Non-pigmented ciliary epithelial cell (primary cell): Measurements from ENCODE around the gene LACC1.
A peak's percentile ranks its signal among the peaks of the same experiment; 100 is the strongest.

Experiments
- DNase-seq: peaks from one replicate; pipeline ENCODE4 v3.0.0-alpha.2; 2010; ENCODE audit warnings: low read depth

Gene LACC1

DNA sequence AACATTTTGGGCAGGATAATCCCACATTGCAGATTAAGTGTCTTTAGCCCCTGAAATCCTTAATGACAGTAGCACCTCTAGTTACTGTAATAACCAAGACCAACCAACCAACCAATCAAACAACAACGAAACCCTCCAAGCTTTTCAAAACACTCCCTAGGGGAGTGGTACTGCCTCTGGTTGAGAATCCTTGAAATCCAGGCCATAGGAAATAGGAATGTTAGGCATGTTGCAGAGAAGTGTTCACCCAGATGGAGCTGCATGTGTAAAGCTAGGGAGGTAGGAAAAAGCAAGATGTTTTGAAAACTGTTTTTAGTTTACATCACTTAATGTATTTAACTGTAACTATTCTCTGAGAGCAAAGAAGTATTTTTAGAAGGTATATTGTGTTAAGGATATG lies 4.5 kb downstream of the LACC1 start:
- DNase-seq, result no peak

DNA sequence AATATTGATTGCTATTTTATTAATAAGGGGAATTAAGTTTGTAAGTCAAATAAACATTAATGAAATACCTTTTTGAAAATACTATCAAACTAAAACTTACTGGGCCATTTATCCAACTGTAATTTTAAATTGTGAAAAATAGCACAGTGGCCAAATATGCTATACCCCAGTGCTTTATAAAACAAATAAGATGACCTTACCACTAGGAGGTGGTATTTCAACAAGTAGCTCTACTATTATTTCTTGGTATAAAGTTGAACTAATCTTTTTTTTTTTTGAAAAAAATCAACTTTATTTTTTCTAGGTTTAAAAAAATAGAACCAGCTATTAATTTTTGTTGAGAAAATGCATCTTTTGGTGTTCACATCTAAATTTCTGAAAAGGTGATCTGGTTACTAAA lies 14.7 kb downstream of the LACC1 start:
- DNase-seq, result no peak

DNA sequence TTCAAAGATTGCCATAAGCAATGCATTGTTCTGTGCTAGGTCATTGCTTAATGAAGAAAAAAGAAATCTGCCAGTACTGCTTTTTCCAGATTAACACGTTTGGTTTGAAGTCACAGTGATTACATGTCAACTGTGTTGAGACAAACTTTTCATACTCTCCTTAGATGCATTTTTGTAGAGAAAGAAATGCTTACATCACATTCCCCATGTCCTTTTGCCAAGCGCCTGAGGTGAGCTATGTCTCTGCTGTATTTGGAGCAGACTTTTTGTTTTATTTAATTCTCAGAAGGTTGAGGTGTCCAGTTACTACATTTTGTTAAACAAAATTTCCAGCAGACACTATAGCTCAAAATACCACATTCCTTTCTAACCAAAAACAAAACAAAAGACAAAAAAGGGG lies 16.2 kb downstream of the LACC1 start:
- no peak for DNase-seq

DNA sequence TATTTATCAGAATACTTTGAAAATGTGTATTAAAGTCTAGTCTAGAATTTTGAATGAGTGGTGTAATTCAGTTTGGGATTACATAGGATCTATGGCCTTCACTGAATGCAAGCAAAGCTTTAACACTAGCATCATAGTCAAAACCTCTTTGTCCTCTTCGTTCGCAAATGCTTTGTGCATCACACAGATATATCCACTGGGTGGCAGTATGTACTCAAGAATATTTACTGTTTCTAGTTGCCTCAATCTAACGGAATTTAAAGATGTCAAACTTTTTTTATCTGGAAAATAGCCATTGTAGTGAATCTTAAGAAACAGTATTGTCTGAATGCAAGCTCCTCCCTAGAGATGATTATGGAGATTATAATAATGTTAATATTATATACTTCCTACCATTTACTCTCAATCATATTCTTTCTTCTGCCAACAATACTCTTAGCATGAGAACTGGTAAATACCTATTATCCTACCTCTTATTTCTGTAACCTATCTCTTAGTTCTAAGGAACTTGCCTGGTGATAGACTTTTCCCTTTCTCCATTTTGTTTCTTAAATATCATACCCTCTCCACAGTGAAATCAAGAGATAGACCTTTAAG lies 25.8 kb downstream of the LACC1 start:
- no peak for DNase-seq

DNA sequence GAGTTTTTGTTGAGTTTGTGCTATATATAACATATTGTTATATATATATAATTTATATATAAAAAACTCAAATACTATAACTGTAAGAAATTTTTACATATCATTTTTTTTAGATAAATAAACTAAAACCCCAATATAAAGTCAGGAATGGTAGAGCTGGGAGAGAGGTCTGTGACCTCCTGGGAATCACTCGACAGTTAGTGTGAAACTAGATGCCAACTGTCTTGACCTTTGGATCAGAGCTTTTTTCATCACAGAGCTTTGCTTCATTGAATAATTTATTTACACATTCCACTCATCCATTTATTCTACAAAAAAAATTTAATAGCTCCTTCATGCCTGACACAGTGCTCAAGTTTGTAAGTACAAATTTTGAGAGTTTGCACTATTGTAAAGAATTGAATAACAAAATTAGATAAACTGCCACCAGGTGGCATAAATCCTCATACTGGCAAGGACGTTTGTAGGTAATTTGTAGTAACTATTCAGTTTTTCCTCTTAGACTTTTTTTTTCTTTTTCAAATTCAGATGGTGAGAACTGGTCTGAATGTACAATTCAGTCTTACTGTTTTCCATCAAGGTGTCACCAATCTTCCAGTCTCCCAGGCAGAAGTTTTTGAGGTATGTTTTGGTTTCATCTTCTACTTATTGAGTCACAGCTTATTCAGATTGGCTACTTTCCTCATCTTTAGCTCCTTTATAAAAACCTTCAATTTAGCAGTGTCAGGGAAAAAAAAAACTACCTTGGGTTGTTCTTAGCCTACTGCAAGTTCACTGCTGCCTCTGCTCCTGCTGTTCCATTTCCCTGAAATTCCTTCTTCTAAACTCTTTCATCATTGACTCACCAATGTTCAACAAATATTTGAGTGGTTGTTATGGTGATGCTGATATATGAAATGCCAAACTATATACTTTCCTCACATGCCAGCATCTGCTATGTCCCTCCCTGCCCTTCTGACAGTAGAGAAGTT lies 28.7 kb downstream of the LACC1 start:
- peak; percentile 61 for DNase-seq

DNA sequence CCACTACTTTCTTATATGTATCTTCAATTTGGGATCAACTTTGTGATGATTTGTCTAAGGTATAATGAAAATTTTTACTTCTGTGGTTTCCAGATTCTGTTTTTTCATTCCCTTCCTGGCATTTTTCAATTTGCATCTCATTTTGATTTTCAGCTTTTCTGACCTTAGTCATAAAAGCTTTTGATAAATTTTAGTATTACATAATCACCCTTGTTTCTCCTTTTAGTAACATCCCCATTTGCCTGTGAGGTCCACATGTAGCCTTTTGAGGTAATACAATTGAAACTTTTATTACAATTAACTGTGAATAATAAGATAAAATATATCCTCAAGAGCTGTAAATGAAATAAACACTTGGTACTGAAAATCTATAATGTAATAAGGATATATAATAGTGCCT lies 31.2 kb downstream of the LACC1 start:
- no peak for DNase-seq

DNA sequence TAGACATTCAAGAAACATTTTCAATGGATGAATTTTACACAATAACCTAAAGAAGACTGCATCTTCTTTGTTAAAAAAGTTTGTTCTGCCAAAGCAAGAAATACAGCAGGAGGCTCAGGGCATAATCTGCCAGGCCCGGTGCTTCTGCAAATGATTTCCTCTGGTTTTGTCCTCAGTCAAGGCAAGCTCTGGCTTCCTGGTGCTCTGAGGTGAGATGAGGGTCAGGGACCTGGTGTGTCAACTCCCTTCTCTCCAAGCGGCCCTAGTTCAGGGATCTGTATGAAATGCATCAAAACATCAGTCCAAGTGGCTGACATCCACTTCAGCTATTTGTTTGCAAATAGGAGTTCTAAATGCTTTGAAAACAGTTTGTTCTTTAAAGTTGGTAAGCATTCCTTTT lies 31.6 kb downstream of the LACC1 start:
- DNase-seq, result no peak

DNA sequence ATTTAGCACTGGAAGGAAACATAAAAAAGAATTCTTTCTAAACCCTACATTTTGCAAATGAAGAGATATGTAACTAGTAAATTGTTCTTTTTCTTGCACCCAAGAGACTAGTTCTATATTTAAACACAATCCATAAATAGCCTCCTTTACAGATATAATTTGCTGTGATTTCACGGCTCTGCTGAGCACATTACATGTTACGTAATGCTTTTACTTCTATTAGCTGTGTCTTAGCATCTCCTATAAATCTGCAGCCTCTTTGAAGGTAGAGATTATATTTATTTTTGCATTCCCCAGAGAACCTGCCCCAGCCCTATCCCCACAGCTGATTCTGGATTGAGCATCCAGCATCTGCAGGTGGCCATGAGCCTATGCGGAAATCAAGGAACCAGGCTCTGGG lies 32.2 kb downstream of the LACC1 start:
- DNase-seq, result no peak

DNA sequence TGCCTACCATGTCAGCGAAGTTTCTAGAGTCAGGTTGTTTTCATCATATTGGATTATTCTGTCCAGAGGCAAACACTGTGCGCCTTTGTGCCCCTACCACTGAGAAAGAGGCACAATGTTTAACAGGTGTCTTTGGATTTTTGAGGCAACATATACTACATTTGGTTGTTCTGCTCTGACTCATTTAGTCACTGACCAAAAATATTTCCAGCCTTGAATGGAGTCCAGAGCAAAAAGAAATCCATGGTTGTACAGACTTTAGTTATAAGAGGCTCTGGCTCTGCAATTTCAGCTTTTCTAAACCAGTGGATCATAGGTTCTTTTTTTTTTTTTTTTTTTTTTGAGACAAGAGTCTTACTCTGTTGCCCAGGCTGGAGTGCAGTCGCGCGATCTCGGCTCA lies 35.7 kb downstream of the LACC1 start:
- DNase-seq, result no peak

DNA sequence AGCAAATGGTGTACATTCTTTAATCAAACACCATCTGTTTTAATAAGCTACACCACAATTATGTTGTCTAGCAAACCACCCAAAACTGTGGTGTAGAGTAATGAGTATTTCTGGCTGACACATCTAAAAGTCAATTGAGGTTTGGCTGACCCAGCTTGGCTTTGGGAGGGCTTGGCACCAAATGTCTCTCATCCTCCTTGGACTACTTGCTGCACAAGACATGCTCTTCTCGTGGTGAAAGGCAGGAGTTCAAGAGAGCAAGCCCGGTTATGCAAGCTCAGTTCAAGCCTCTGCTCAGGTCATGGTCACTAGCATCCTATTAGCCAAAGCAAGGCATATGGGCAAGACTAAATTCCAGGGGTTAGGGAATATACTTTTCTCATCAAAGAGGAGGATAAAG lies 37.1 kb downstream of the LACC1 start:
- DNase-seq, result no peak

DNA sequence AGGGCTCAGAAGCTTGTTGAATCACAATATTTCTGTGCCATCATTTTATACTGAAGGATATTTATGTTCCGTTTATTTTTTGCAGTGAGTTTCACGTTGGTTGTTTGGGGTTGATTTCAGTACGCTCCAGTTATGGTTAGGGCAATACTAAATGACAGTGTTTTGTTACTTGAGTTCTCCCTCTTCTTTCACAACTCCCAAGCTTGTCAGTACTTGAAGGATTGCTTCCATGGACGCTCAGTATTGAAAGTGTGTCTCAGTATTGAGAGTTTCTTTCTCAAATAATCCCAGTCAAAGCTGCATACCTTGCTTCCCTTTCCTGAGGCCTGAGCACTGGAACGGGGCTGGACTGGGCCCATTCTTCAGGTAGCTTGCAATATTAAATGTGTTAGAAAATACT lies 38.9 kb downstream of the LACC1 start:
- no peak for DNase-seq

DNA sequence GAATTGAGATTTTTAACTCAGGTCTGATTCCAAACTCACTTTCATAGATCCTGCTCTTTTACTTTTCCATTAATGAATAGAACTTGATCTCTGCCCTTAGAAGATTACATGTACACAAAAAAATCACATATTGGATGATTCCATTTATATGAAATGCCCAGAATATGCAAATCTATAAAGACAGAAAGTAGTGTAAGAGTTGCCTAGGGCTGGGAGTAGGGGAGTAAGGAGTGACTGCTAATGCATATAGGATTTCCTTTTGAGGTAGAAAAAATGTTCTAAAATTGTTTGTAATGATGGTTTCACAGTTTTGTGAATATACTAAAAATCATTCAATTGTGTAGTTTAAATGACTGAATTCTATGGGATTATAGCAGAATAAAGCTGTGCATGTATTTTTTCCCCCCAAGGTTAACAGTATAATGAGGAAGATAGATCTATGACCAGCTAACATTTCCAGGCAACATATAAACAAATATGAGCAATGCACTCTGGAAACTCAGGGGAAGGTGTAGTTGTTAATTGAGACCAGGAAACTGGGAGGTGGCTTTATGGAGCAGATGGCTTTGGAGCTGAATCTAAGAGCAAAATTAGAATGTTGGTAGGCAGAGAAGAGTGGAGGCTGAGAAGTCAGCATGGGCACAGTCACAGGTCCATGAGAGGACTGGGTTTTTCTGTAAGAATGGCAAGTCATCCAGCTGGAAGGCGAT lies 41.4 kb downstream of the LACC1 start:
- DNase-seq, result no peak

DNA sequence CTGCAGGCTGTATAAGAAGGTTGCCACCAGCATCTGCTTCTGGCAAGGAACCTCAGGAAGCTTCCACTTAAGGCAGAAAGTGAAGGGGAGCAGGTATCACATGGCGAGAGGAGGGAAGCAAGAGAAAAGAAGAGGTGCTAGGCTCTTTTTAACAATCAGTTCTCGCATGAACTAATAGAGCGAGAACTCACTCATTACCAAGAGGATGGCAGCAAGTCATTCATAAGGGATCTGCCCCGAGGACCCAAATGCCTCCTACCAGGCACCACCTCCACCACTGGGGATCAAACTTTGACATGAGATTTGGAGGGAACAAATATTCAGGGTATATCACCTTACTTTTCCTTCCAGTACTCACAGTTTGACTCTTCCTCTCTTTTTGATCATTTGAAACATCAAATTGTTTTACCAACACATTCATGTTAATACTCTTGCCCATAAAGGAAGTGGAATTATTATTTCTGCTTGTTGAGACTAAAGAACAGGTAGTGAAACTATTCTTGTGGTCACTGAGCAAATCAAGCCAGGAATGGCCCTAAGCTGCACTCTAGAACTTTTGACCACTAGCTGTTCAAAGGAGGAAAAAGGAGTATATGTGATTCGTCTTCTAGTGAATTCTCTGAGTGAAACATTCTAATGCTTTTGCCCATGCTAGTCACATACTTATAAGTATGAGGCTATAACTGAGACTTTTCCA lies 45.0 kb downstream of the LACC1 start:
- DNase-seq, result no peak

DNA sequence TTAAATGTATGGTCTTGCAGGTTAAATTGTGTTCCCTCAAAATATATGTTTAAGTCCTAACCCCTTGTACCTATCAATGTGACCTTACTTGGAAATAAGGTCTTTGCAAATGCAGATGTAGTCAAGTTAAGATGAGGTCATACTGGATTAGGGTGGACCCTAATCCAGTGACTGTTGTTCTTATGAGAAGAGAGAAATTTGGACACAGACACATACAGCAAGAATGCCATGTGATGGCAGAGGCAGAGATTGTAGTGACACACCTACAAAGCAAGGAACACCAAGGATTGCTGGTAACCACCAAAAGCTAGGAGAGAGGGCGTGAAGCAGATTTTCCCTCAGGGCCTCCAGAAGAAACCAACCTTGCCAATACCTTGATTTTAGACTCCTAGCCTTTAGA lies 50.2 kb downstream of the LACC1 start:
- no peak for DNase-seq

DNA sequence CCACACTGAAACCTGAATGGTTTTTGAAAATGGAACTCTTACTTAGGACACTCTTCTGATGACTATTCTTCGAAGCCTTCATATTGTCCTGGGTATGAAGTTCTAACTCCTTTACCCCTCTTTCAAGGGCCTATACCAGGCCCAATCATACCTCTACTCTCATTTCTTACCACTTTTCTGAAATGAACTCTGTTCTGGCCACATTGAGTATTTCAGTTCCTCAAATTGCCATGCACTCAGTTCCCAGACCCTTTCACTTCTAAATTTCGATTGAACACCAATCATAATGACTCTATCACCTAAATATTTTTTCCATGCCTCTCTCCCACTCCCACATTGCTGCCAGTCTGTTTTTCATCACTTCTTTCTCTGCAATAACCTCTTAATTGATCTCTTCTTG lies 53.7 kb downstream of the LACC1 start:
- no peak for DNase-seq

DNA sequence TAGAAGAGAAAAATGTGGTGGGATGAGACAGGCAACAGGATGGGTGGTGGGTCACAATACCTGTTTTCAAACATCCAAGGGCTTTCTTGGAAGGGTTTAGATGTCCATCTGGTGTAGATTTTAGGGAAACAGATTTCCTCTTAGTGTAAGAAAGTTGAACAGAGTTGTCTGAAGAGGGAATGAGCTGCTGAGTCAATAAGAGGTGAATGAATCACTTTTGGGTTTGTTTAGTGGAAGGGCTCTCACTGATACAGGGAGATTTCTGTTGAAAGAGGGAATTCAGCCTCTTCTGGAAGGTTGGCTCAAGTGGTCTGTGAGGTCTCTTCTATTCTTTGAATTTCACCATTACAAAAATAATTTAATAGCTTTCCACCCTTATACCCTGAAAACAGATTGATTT lies 54.6 kb downstream of the LACC1 start:
- no peak for DNase-seq

DNA sequence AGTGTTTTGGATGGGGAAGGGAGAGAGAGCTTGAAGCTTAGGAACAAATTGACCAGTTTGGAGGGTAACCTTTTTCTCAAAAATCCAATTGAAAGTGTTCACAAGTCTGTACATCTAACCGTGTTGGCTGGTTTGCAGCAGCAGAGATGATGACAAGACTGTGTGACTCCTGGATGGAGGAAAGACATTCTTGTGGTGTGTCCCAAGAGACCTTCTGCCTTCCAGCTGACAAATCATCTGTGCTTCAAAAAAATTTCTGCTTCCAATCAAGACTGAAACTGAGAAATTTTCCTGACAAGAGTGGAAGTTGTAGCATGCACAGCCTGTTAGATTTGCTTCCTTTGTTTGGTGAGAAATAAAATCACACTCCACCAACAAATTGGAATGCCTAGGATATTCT lies 56.2 kb downstream of the LACC1 start:
- no peak for DNase-seq

DNA sequence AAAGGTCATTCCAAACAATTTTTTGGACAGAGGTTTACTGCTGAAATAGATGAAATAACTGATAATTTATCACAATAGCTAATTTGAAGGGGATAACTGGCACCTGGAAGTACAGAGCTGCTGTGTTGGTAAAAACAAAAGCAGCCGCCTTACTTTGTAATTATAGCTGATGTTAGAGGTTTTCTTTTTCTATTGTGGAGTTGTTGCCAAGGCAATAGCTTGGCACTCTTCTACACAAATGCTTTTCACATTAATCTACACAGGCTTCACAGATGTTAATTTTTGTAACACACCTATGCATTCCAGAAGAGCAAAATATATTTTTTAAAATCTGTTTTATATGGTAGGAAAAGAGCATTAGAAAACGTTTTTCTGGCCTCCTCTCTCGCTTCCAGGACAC lies 56.9 kb downstream of the LACC1 start:
- DNase-seq, result no peak

DNA sequence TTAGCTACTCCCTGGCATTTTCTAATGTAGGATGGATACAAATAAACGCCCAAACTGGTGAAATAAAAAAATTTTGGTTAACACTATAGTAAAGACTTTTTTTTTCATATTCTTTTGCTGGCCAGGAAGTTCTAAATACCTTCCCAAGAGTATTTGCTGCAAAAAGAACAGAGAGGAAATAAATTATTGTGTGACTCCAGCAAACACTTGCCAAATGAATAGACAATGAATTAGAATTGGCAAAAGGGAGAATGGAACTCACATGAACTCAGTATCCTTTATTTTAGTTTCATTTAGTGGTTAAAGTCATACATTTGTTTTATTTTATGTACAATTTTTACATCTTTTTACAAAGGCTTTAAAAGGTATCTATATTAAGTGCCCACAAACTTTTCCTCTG lies 58.1 kb downstream of the LACC1 start:
- DNase-seq, result no peak

DNA sequence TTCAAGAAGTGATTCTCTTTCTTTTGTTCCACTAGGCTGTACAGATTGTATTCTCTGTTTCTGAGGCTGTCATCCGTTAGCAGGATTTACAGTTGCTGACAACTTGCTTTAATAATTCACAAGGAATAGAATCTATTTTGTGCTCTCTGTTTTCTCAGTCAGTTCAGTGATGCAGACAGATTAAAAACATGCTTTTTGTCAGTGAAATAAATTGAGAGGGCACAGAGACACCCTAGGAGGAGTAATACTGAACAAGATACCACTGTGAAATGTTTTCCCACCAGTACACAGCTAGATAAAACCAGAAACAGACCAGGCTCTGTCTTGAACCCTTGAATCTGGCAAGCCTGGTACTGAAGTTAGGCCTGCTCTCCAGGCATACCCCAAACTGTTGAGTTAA lies 58.7 kb downstream of the LACC1 start:
- no peak for DNase-seq

DNA sequence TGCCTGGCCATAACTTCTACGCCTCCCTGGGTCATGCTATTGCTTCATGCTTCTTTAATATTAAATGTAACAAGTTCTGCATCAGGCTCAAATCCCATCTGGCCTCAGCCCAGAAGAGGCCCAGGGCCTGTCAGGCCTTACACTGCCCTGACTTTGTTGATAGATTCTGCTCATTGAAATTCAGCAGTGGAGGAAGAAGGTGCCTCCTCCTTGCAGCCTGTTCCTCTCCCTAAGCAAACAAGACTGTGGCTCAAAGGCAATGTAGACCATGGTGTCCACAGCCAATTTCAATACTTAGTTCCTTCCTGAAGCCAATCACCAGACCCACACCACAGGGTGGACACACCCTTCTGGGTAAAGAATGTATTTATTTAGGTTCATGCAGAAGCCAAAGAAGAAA lies 59.4 kb downstream of the LACC1 start:
- DNase-seq, result no peak

DNA sequence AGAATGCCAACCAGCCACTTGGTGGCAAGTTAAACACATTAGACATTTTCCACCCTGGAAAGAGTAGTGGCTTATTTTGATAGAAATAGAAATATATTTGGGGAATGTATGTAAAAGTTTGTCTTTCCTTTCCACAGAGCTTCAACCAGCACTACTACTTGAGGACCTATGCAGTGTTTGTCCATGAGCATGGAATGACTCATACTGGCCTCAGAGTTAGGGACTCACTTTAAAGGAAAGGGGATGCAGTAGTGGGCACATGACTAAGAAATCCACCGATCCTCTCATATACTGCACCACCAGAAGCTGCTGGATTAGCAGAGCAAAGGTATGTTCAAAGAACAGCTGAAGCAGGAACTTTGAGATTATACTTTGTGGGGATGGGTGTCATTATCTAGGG lies 62.6 kb downstream of the LACC1 start:
- peak; percentile 4 for DNase-seq
